GM10248 (cell line): ENCODE data around the gene ZNF750.
"Not testable (repeated sequence)": the region's sequence is repeated elsewhere in the genome, so short reads cannot be mapped to it uniquely, and the experiment has no call there.

ENCODE experiments used
- CTCF ChIA-PET: fragments of 300-600 bp; sonication (Branson Sonifier 250); formaldehyde crosslinking; extraction: SDS; loops from one replicate; lab custom pipeline; 2021; ENCODE audit warnings: antibody characterized with exemption; lab: Yijun Ruan, JAX
- POLR2A ChIA-PET: fragments of 350-650 bp; sonication (Branson Sonifier 250); formaldehyde crosslinking; extraction: SDS; loops from one replicate; lab custom pipeline; 2020; ENCODE audit warnings: antibody characterized with exemption; lab: Yijun Ruan, JAX
- DNase-seq: peaks from one replicate; pipeline ENCODE4 v3.0.0; 2012; ENCODE audit errors: extremely low spot score
- TF ChIP-seq, protein P1 (sequence below): IDR thresholded peaks from 2 replicates; pipeline ENCODE4 v1.5.1; 2012; ENCODE audit warnings: mild to moderate bottlenecking, low read depth; ENCODE audit errors: extremely low read depth, missing control alignments, control extremely low read depth

ZNF750 gene

DNA sequence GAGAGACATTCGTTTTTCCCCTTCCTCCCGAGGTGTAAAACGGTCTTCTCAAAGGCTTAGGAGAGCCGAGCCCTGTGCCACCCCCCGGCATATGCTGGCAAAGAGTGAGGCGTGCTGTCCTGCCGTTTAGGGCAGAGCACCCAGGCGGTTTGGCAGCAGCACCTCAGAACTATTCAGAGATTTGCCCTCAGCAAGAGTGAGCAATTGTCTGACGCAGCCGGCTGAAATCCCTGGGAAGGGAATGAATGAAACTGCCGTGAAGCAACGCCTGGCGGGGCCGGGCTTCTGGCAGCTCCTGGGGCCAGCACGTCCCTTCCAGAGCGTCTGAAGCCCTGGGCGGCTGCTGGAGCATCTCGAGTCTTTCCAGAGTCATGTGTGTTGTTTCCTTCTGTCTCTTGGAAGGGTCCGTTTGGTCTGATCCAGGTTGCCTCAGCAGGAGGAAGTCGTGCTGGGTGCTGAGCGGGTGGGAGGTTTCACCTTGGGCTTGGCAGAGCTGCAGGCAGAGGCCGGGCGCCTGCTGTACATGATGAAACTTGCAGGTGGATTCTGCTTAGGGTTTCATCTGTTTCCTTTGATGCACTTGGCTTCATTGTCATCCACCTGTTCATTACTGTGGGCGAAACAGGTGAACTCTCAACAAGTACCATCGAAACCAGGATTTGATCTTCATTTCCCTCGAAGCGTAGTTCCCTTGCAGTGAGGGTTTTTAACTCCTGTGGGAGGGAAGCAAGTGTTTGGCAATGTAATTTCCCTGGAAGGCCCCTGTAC lies 52.6 kb downstream of the ZNF750 start:
- ChIA-PET CTCF (no interaction called here), POLR2A (no interaction called here)
- TF ChIP-seq, protein P1, sequence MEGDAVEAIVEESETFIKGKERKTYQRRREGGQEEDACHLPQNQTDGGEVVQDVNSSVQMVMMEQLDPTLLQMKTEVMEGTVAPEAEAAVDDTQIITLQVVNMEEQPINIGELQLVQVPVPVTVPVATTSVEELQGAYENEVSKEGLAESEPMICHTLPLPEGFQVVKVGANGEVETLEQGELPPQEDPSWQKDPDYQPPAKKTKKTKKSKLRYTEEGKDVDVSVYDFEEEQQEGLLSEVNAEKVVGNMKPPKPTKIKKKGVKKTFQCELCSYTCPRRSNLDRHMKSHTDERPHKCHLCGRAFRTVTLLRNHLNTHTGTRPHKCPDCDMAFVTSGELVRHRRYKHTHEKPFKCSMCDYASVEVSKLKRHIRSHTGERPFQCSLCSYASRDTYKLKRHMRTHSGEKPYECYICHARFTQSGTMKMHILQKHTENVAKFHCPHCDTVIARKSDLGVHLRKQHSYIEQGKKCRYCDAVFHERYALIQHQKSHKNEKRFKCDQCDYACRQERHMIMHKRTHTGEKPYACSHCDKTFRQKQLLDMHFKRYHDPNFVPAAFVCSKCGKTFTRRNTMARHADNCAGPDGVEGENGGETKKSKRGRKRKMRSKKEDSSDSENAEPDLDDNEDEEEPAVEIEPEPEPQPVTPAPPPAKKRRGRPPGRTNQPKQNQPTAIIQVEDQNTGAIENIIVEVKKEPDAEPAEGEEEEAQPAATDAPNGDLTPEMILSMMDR = no peak
- DNase-seq = no peak

DNA sequence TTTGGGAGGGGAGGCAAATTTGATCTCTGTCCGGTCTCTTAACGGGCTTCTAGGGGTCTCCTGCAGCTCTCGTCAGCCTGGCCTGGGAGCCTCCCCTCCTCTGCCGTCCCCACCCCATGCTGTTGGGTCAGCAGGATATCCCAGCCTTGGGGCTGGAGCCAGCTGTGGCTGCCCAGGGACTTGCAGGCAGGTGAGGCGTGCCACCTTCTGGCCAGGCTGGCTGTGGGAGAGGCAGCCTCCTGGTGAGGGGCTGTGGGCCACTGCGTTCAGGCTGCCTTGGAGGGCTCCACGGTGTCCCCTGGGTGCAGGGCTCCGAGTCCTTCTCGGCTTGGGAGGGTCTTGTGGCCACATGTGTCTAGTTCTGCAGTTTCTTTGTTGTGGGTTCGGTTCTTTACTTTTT lies 53.4 kb downstream of the ZNF750 start:
- no peak for DNase-seq
- CTCF ChIA-PET = no interaction called here
- TF ChIP-seq, protein P1 = no peak
- POLR2A ChIA-PET = no interaction called here

DNA sequence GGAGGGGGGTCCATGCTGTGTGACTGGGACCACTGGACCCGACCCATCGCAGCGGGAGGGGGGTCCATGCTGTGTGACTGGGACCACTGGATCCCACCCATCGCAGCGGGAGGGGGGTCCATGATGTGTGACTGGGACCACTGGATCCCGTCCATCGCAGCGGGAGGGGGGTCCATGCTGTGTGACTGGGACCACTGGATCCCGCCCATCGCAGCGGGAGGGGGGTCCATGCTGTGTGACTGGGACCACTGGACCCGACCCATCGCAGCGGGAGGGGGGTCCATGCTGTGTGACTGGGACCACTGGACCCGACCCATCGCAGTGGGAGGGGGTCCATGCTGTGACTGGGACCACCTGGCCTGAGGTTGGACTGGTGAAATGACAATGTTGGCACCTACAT lies 54.2 kb downstream of the ZNF750 start:
- POLR2A ChIA-PET, DNase-seq, CTCF ChIA-PET: not testable (repeated sequence)

DNA sequence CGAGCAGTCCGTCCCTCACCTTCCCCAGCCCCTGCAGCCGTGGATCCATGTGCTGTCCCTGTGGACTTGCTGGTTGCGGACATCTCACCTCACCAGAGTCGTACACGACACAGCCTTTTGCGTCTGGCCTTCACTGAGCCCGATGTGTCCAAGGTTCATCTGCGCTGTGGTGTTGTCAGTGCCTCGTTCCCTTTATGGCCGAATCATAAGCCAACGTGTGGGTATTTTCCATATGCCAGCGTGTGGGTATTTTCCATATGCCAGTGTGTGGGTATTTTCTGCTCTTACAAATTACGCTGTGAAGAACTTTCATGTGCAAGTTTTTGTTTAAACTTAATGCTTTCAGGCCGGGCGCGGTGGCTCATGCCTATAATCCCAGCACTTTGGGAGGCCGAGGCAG lies 56.3 kb downstream of the ZNF750 start:
- ChIA-PET CTCF (no interaction called here), POLR2A (no interaction called here)
- TF ChIP-seq, protein P1 = no peak
- no peak for DNase-seq

DNA sequence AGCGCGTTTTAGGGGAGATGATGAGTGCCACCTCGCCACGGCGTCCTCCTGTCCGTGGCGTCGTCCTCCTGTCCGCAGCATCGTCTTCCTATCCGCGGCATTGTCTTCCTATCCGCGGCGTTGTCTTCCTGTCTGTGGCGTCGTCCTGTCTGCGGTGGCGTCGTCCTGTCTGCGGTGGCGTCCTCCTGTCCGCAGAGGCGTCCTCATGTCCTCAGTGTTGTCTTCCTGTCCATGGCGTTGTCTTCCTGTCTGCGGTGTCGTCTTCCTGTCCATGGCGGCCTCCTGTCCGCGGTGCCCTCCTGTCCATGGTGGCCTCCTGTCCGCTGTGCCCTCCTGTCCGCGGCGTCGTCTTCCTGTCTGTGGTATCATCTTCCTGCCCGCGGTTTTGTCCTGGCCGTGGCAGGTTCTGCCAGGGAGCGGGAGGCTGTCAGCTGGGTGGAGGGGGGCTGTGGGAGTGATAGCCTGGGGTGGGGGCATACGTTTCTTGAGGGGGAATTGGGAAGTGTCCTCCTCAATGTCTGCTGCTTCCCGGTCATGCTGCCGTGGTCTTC lies 57.1 kb downstream of the ZNF750 start:
- CTCF ChIA-PET = interaction anchor here (0.9 to 3.6 kb wide), 8 partner anchors 34 to 420 kb away, joined by 3 to 27 read pairs (median 11); no protein-coding TSS in a partner anchor
- POLR2A ChIA-PET = no interaction called here
- TF ChIP-seq, protein P1 = no peak
- DNase-seq = no peak

DNA sequence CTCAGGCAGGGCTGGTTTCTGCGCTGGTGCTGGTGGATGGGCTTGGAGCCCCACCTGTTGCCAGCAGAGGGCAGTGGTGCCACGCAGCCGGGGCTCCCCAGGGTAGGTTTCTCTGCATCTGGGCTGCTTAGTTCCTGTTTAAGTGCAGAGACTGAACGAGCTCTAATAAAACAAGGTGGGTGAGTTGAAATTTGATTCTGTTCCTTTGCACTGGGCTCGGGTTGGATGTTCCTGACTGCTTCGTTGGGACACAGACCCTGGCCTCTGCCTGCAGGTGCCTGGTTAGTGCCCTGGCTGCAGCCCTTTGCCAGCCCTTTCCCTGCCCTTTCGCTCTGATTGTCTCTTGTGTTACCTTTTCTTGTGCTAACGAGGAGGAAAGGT lies 57.9 kb downstream of the ZNF750 start:
- DNase-seq = peak; percentile 93
- POLR2A ChIA-PET = no interaction called here
- TF ChIP-seq, protein P1 = peak; percentile 98
- CTCF ChIA-PET = interaction anchor here (0.6 to 3.6 kb wide), 36 partner anchors 9 to 425 kb away, joined by 3 to 27 read pairs (median 4); partner anchors contain the start of gene ZNF750
